NCI-H1436 treated with DMSO at 0.1 percent for 48 hours (cell line): ENCODE measurements around the gene NEK7.

Source experiments
- DNase-seq: peaks from one replicate; lab custom pipeline; 2025; lab: John Stamatoyannopoulos, UW

Gene NEK7

GRCh38 chr1:198147216-198147615 lies 9.6 kb upstream of the NEK7 start:
- no peak for DNase-seq

GRCh38 chr1:198150369-198150768 lies 6.4 kb upstream of the NEK7 start:
- DNase-seq = no peak

- DNase-seq = no peak
Observed at GRCh38 chr1:198151688-198152087, 5.1 kb upstream of the NEK7 start.

GRCh38 chr1:198153103-198153502 lies 3.7 kb upstream of the NEK7 start:
- no peak for DNase-seq

GRCh38 chr1:198153804-198154203 lies 3.0 kb upstream of the NEK7 start:
- DNase-seq = no peak

GRCh38 chr1:198155253-198155652 lies 1.5 kb upstream of the NEK7 start:
- no peak for DNase-seq

GRCh38 chr1:198156111-198156744 lies 570 bp upstream of the NEK7 start:
- peak; percentile 48 for DNase-seq

GRCh38 chr1:198157241-198157846 lies 546 bp downstream of the NEK7 start:
- DNase-seq = peak; percentile 73

- DNase-seq = no peak
Observed at GRCh38 chr1:198157847-198158725, 1.3 kb downstream of the NEK7 start.

GRCh38 chr1:198158735-198159589 lies 2.2 kb downstream of the NEK7 start:
- DNase-seq = peak; percentile 70

GRCh38 chr1:198160222-198160621 lies 3.4 kb downstream of the NEK7 start:
- DNase-seq = no peak

- DNase-seq = no peak
Observed at GRCh38 chr1:198160946-198161614, 4.3 kb downstream of the NEK7 start.

GRCh38 chr1:198161718-198162090 lies 4.9 kb downstream of the NEK7 start:
- no peak for DNase-seq

GRCh38 chr1:198162091-198162767 lies 5.4 kb downstream of the NEK7 start:
- DNase-seq = no peak

GRCh38 chr1:198165927-198166647 lies 9.3 kb downstream of the NEK7 start:
- DNase-seq = no peak

GRCh38 chr1:198166900-198167299 lies 10.1 kb downstream of the NEK7 start:
- no peak for DNase-seq

- no peak for DNase-seq
Observed at GRCh38 chr1:198167436-198167934, 10.7 kb downstream of the NEK7 start.

GRCh38 chr1:198168227-198168626 lies 11.4 kb downstream of the NEK7 start:
- DNase-seq = no peak

GRCh38 chr1:198169672-198170071 lies 12.9 kb downstream of the NEK7 start:
- no peak for DNase-seq
